GM18907 (cell line): ENCODE measurements around the gene SELENOV.
A peak's percentile ranks its signal among the peaks of the same experiment; 100 is the strongest.
"Not testable (repeated sequence)": the region's sequence is repeated elsewhere in the genome, so short reads cannot be mapped to it uniquely, and the experiment has no call there.

Experiments used
- ATAC-seq: cut with Tn5 transposase; IDR thresholded peaks from one replicate; pipeline ENCODE4 v1.9.1; 2021; ENCODE audit warnings: mild to moderate bottlenecking, moderate library complexity; ENCODE audit not compliant: unreplicated experiment

SELENOV gene

GRCh38 chr19:39514840-39515550, at the start of gene SELENOV:
TSS of gene SELENOV (plus strand) at chr19:39515139. CDS start at chr19:39515213, 74 bp downstream.
- no peak for ATAC-seq

- no peak for ATAC-seq
These were observed 48.8 kb upstream of the SELENOV start for GRCh38 chr19:39465956-39466747.

- ATAC-seq: no peak
These were observed 47.0 kb upstream of the SELENOV start for GRCh38 chr19:39467941-39468340.

- ATAC-seq: no peak
These were observed 45.9 kb upstream of the SELENOV start for GRCh38 chr19:39469036-39469435.

GRCh38 chr19:39469567-39469966, 45.4 kb upstream of the SELENOV start:
- ATAC-seq: no peak

GRCh38 chr19:39470724-39471339, 44.1 kb upstream of the SELENOV start:
- no peak for ATAC-seq

- no peak for ATAC-seq
These were observed 43.0 kb upstream of the SELENOV start for GRCh38 chr19:39471756-39472536.

GRCh38 chr19:39472746-39473442, 42.0 kb upstream of the SELENOV start:
- ATAC-seq: no peak

GRCh38 chr19:39473443-39473960, 41.4 kb upstream of the SELENOV start:
- no peak for ATAC-seq

GRCh38 chr19:39474139-39474620, 40.8 kb upstream of the SELENOV start:
- no peak for ATAC-seq

- ATAC-seq: no peak
These were observed 39.2 kb upstream of the SELENOV start for GRCh38 chr19:39475748-39476147.

GRCh38 chr19:39479319-39479801, 35.6 kb upstream of the SELENOV start:
- not testable (repeated sequence) for ATAC-seq

GRCh38 chr19:39479916-39480315, 35.0 kb upstream of the SELENOV start:
- ATAC-seq: no peak

GRCh38 chr19:39480337-39481228, 34.4 kb upstream of the SELENOV start, which contains the start of gene TIMM50:
TSS of gene TIMM50 (plus strand) at chr19:39480838. CDS start at chr19:39480854, 16 bp downstream.
- ATAC-seq: peak; percentile 83

GRCh38 chr19:39481229-39481545, 33.8 kb upstream of the SELENOV start:
- ATAC-seq: peak; percentile 22

- ATAC-seq: no peak
These were observed 33.3 kb upstream of the SELENOV start for GRCh38 chr19:39481676-39482075.

GRCh38 chr19:39483141-39483540, 31.8 kb upstream of the SELENOV start:
- no peak for ATAC-seq

GRCh38 chr19:39489756-39490155, 25.2 kb upstream of the SELENOV start:
- ATAC-seq: no peak

GRCh38 chr19:39492225-39492624, 22.7 kb upstream of the SELENOV start:
- ATAC-seq: no peak
